ENCODE results near the gene RERE. TPM values are rescaled to one million over a fixed set of nuclear protein-coding genes. Genes with fewer than 3 reads are reported as not detected.

RERE gene
- total RNA-seq, 1 donor from 2014 or later: 252 TPM

DNA sequence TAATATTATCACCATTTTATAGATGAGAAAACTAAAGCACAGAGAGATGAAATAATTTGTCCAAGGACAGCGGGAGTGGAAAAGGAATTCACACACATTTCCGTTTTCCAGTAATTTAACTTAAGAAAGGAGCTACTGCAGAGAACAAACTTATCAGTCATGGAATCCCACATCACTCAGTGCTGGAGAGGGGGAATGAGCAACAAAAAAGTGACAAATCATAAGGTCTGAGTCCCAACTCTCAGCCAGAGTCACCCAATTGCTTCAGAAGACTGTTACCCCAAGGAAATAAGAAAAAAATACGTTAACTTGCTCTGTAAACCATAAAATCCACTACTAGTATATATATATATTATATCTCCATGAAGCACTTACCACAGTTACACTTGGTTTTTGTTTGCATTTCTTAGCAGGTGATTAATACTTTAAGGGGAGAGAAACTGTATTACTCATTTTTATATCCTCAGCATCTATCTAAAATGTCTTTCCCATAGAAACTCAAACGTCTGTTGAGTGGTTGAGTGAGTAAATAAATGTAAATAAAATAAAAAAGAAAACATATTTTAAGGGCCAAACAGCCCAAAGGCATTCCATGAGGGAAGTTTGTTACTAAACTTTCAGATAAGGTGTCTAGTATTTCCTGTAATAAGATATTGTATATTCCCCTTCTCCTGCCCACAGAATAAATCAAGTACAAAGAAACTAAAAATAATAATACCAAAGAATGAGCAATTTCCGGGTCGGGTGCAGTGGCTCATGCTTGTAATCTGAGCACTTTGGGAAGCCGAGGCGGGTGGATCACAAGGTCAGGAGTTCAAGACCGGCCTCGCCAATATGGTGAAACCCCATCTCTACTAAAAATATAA, 422.8 kb downstream of the RERE start:
- Mint-ChIP-seq H3K4me1 (ENCODE audit: low read depth, unreplicated experiment) (peaks cover 54% of the 10 kb centered on the region), H3K36me3 (ENCODE audit: unreplicated experiment) (peaks cover 3% of the 10 kb centered on the region), H3K27me3 (ENCODE audit: unreplicated experiment) (peaks cover 6% of the 10 kb centered on the region), H3K4me3 (ENCODE audit: unreplicated experiment) (no peak overlapping the region), H3K9me3 (ENCODE audit: unreplicated experiment) (peaks cover 21% of the 10 kb centered on the region), H3K27ac (ENCODE audit: unreplicated experiment) (no peak overlapping the region)
- no peak for DNase-seq
- TF ChIP-seq, protein P1, sequence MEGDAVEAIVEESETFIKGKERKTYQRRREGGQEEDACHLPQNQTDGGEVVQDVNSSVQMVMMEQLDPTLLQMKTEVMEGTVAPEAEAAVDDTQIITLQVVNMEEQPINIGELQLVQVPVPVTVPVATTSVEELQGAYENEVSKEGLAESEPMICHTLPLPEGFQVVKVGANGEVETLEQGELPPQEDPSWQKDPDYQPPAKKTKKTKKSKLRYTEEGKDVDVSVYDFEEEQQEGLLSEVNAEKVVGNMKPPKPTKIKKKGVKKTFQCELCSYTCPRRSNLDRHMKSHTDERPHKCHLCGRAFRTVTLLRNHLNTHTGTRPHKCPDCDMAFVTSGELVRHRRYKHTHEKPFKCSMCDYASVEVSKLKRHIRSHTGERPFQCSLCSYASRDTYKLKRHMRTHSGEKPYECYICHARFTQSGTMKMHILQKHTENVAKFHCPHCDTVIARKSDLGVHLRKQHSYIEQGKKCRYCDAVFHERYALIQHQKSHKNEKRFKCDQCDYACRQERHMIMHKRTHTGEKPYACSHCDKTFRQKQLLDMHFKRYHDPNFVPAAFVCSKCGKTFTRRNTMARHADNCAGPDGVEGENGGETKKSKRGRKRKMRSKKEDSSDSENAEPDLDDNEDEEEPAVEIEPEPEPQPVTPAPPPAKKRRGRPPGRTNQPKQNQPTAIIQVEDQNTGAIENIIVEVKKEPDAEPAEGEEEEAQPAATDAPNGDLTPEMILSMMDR (IDR thresholded peaks at IDR 0.05; ENCODE audit: partially characterized antibody, unreplicated experiment): no peak

DNA sequence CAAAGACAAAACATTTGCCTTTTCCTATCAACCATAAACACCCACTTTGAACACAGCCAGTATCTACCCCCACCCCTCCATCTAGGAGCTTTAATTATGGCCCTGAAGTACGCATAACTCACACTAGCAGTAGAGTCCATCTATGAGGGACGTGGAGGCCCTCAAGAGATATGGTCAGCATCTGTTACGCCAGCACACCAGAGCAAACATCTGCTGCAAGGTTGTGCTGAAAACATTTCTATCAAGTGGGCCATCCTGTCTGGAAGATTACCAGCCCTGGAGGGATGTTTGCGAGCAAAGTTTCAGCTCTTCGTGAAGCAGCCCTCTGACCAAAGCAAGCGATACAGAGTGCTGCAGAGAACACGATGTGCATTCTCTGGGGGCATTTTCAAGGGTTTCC, 424.9 kb downstream of the RERE start:
- Mint-ChIP-seq H3K27ac (ENCODE audit: unreplicated experiment) (peak overlapping the region; percentile 69), H3K36me3 (ENCODE audit: unreplicated experiment) (peaks cover 6% of the 10 kb centered on the region), H3K4me1 (ENCODE audit: low read depth, unreplicated experiment) (peaks cover 54% of the 10 kb centered on the region), H3K4me3 (ENCODE audit: unreplicated experiment) (peak overlapping the region; percentile 53), H3K9me3 (ENCODE audit: unreplicated experiment) (peaks cover 31% of the 10 kb centered on the region), H3K27me3 (ENCODE audit: unreplicated experiment) (peaks cover 7% of the 10 kb centered on the region)
- TF ChIP-seq, protein P1 (IDR thresholded peaks at IDR 0.05; ENCODE audit: partially characterized antibody, unreplicated experiment): no peak
- no peak for DNase-seq

DNA sequence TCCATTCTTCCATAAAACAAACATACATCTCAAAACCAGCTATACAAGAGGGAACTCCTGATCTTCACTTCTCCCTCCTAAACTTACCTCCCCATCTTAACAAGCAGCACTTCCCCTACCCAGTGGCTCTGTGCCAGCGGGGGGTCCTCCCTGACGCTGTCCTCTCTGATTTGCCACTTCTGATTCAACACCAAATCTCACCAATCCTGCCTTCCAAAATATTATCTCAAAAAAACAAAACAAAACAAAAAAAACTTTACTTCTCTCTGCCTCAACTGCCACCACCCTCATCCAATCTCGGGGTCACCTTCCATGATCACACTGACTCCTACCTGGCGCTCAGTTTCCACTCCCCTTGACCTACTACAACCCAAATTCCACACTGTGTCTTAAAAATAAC, 426.7 kb downstream of the RERE start:
- DNase-seq: no peak
- peaks cover 7% of the 10 kb centered on the region for H3K27me3 Mint-ChIP-seq (ENCODE audit: unreplicated experiment)
- H3K9me3 Mint-ChIP-seq (ENCODE audit: unreplicated experiment): peaks cover 29% of the 10 kb centered on the region
- peaks cover 55% of the 10 kb centered on the region for H3K4me1 Mint-ChIP-seq (ENCODE audit: low read depth, unreplicated experiment)
- H3K4me3 Mint-ChIP-seq (ENCODE audit: unreplicated experiment): no peak overlapping the region
- TF ChIP-seq, protein P1 (IDR thresholded peaks at IDR 0.05; ENCODE audit: partially characterized antibody, unreplicated experiment): no peak
- no peak overlapping the region for H3K27ac Mint-ChIP-seq (ENCODE audit: unreplicated experiment)
- peaks cover 6% of the 10 kb centered on the region for H3K36me3 Mint-ChIP-seq (ENCODE audit: unreplicated experiment)

DNA sequence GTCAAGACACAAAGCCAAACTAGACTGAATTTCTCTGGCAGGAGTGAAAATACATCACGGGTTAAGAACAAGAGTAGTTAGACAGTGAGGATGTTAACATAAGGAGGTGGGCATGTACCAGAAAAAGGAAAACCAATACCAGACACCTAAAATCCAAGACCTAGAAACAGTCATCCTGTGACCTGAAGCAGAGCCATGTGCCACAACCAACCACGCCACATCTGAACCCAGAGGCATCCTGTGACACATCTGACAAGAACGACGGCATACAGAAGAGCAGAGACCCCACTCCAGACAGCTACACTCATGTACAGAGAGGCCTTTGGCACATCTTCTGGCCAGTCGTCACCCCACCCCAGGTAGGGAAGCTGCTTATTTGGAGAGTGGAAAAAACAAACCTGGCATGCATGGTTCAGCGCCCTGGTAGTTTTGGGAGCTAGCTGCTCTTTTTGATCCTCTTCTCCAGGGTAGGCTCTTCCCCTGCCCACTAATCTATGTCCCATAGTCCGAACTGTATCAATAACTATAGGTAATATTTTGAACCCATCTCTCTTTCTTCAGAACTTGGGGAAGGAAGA, 427.4 kb downstream of the RERE start:
- peaks cover 57% of the 10 kb centered on the region for H3K4me1 Mint-ChIP-seq (ENCODE audit: low read depth, unreplicated experiment)
- H3K4me3 Mint-ChIP-seq (ENCODE audit: unreplicated experiment): no peak overlapping the region
- H3K36me3 Mint-ChIP-seq (ENCODE audit: unreplicated experiment): peaks cover 3% of the 10 kb centered on the region
- no peak for DNase-seq
- TF ChIP-seq, protein P1 (IDR thresholded peaks at IDR 0.05; ENCODE audit: partially characterized antibody, unreplicated experiment): no peak
- H3K27me3 Mint-ChIP-seq (ENCODE audit: unreplicated experiment): peaks cover 7% of the 10 kb centered on the region
- no peak overlapping the region for H3K27ac Mint-ChIP-seq (ENCODE audit: unreplicated experiment)
- H3K9me3 Mint-ChIP-seq (ENCODE audit: unreplicated experiment): peaks cover 30% of the 10 kb centered on the region

Measured in glutamatergic neuron (in vitro differentiated cells).